Ishikawa (cell line): ENCODE measurements around the gene SEC16A.

Source experiments
- CEBPB ChIP-seq: IDR thresholded peaks from 2 replicates; pipeline ENCODE4 v1.6.1; 2012
- CREB1 ChIP-seq: IDR thresholded peaks from 2 replicates; pipeline ENCODE4 v1.6.1; 2012; ENCODE audit warnings: low read depth
- EGR1 ChIP-seq: IDR thresholded peaks from 2 replicates; pipeline ENCODE4 v1.6.1; 2012
- EP300 ChIP-seq: IDR thresholded peaks from 2 replicates; pipeline ENCODE4 v1.6.1; 2012; ENCODE audit warnings: borderline replicate concordance
- FOXM1 ChIP-seq: IDR thresholded peaks from 2 replicates; pipeline ENCODE4 v1.6.1; 2012; ENCODE audit warnings: low read depth, borderline replicate concordance
- MAX ChIP-seq: IDR thresholded peaks from 2 replicates; pipeline ENCODE4 v1.6.1; 2012
- NFIC ChIP-seq: IDR thresholded peaks from 2 replicates; pipeline ENCODE4 v1.6.1; 2012
- RAD21 ChIP-seq: IDR thresholded peaks from 2 replicates; pipeline ENCODE4 v1.6.1; 2012; ENCODE audit warnings: low read depth
- REST ChIP-seq: IDR thresholded peaks from 2 replicates; pipeline ENCODE4 v1.6.1; 2012; ENCODE audit warnings: low read depth, mild to moderate bottlenecking
- TAF1 ChIP-seq: IDR thresholded peaks from 2 replicates; pipeline ENCODE4 v1.6.1; 2012; ENCODE audit warnings: low read depth, mild to moderate bottlenecking
- TCF12 ChIP-seq: IDR thresholded peaks from 2 replicates; pipeline ENCODE4 v1.6.1; 2012; ENCODE audit warnings: low read depth
- TEAD4 ChIP-seq: IDR thresholded peaks from 2 replicates; pipeline ENCODE4 v1.6.1; 2012
- USF1 ChIP-seq: IDR thresholded peaks from 2 replicates; pipeline ENCODE4 v1.6.1; 2012
- YY1 ChIP-seq: IDR thresholded peaks from 2 replicates; pipeline ENCODE4 v1.6.1; 2012; ENCODE audit warnings: low read depth
- ZBTB7A ChIP-seq: IDR thresholded peaks from 2 replicates; pipeline ENCODE4 v1.6.1; 2012; ENCODE audit warnings: low read depth

SEC16A gene

GRCh38 chr9:136418182-136419091, 64.4 kb downstream of the SEC16A start:
- TF ChIP-seq TAF1: no peak
- no peak for TF ChIP-seq FOXM1
- TF ChIP-seq CEBPB: no peak
- TF ChIP-seq RAD21: no peak
- TF ChIP-seq EGR1: no peak
- TF ChIP-seq ZBTB7A: no peak
- no peak for TF ChIP-seq USF1
- no peak for TF ChIP-seq MAX
- no peak for TF ChIP-seq TCF12
- no peak for TF ChIP-seq REST
- TF ChIP-seq TEAD4: no peak
- no peak for TF ChIP-seq YY1
- TF ChIP-seq NFIC: no peak
- no peak for TF ChIP-seq CREB1
- no peak for TF ChIP-seq EP300

- TF ChIP-seq CEBPB: no peak
- no peak for TF ChIP-seq MAX
- no peak for TF ChIP-seq USF1
- TF ChIP-seq REST: no peak
- no peak for TF ChIP-seq FOXM1
- TF ChIP-seq TEAD4: no peak
- TF ChIP-seq ZBTB7A: no peak
- no peak for TF ChIP-seq YY1
- TF ChIP-seq TCF12: no peak
- TF ChIP-seq EGR1: no peak
- TF ChIP-seq CREB1: no peak
Observed at GRCh38 chr9:136416914-136417313, 65.9 kb downstream of the SEC16A start.

GRCh38 chr9:136416427-136416826, 66.4 kb downstream of the SEC16A start:
- no peak for TF ChIP-seq TAF1
- TF ChIP-seq REST: no peak
- no peak for TF ChIP-seq RAD21
- no peak for TF ChIP-seq USF1
- TF ChIP-seq EP300: no peak
- TF ChIP-seq NFIC: no peak
- no peak for TF ChIP-seq CEBPB
- no peak for TF ChIP-seq ZBTB7A
- TF ChIP-seq MAX: no peak
- TF ChIP-seq TEAD4: no peak

GRCh38 chr9:136412962-136413361, 69.9 kb downstream of the SEC16A start:
- TF ChIP-seq NFIC (0 out of 2 replicates have a peak, but pooled peaks have one; percentile 17), REST (no peak)
